B cell (primary cell): ENCODE measurements around the gene SHROOM2.

Experiments used
- EZH2 ChIP-seq: IDR thresholded peaks from 2 replicates; pipeline ENCODE4 v1.6.1; 2012; ENCODE audit warnings: borderline replicate concordance, low read depth, mild to moderate bottlenecking, moderate library complexity, low read length; ENCODE audit not compliant: insufficient read depth, poor library complexity, severe bottlenecking
- TF ChIP-seq, protein P1 (sequence below): fragments of 200-600 bp; IDR thresholded peaks from one replicate; pipeline ENCODE4 v1.8.0; 2022; ENCODE audit warnings: antibody characterized with exemption, mild to moderate bottlenecking

DNA sequence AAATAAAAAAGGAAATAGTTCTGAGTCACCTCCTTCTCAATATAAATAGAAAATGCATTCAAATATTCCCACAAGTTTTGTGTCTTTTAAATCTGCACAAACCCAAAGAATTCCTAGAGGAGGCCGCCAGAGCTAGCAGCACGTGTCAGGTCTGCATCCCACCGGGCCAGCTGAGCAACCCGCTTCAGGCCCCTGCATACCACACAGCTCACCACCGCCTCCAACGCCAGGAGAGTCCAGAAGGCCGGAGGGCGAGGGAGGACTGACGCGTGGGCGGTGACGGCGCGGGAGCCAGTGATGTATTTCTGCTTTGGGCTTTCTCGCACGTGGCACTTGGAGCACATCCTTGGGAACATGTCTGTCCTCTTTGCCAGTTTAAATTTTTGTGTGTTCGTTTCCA, 119.1 kb downstream of the SHROOM2 start:
- TF ChIP-seq, protein P1, sequence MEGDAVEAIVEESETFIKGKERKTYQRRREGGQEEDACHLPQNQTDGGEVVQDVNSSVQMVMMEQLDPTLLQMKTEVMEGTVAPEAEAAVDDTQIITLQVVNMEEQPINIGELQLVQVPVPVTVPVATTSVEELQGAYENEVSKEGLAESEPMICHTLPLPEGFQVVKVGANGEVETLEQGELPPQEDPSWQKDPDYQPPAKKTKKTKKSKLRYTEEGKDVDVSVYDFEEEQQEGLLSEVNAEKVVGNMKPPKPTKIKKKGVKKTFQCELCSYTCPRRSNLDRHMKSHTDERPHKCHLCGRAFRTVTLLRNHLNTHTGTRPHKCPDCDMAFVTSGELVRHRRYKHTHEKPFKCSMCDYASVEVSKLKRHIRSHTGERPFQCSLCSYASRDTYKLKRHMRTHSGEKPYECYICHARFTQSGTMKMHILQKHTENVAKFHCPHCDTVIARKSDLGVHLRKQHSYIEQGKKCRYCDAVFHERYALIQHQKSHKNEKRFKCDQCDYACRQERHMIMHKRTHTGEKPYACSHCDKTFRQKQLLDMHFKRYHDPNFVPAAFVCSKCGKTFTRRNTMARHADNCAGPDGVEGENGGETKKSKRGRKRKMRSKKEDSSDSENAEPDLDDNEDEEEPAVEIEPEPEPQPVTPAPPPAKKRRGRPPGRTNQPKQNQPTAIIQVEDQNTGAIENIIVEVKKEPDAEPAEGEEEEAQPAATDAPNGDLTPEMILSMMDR: no peak
- no peak for TF ChIP-seq EZH2
